AG20443 (cell line): ENCODE data around the gene AP4S1.
A peak's percentile ranks its signal among the peaks of the same experiment; 100 is the strongest.
"Not testable (repeated sequence)": the region's sequence is repeated elsewhere in the genome, so short reads cannot be mapped to it uniquely, and the experiment has no call there.

Experiments used
- DNase-seq: peaks from one replicate; pipeline ENCODE4 v3.0.0; 2012; ENCODE audit warnings: low spot score, mixed read lengths

Gene AP4S1, protein sequence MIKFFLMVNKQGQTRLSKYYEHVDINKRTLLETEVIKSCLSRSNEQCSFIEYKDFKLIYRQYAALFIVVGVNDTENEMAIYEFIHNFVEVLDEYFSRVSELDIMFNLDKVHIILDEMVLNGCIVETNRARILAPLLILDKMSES

GRCh38 chr14:31025367-31026076 is at the start of gene AP4S1:
TSS of gene AP4S1 (plus strand) at chr14:31025649. CDS start at chr14:31066197, 40,548 bp downstream.
- DNase-seq, result peak; percentile 45

DNA sequence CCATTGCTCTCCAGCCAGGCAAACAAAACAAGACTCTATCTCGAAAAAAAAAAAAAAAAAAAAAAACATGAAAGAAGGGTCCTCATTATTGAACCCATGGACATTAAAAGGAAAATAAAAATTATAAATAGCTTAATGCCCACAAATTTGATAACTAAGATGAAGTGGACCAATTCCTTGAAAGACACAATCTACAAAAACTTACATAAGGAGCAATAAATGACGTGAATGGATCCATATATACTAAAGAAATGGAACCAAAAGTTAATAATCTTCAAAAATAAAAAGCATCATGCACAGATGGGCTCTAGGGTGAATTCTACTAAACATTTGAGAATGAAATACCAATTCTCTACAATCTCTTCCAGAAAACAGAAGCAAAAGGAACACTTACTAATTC is 47.7 kb upstream of the AP4S1 start:
- no peak for DNase-seq

- DNase-seq, result peak; percentile 68
Observed at GRCh38 chr14:30980106-30980704, 45.2 kb upstream of the AP4S1 start.

GRCh38 chr14:30980980-30981379 is 44.5 kb upstream of the AP4S1 start:
- DNase-seq, result no peak

DNA sequence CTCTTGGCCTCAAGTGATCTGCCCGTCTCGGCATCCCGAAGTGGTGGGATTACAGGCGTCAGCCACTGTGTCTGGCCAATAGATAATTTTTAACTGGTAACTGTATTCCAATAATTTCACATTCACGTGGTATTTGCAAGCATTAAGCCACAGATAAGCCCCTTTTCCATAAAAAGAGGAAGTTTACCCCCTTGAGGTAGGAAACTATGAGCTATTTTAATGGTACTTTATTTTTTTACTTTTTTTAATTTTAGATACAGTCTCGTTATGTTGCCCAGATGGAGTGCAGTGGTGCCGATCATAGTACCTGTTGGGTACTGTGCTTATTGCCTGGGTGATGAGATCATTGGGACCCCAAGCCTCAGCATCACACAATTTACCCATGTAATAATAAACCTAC is 42.9 kb upstream of the AP4S1 start:
- no peak for DNase-seq

- no peak for DNase-seq
Observed at GRCh38 chr14:30983858-30984257, 41.6 kb upstream of the AP4S1 start.

GRCh38 chr14:30985796-30986195 is 39.7 kb upstream of the AP4S1 start:
- no peak for DNase-seq

DNA sequence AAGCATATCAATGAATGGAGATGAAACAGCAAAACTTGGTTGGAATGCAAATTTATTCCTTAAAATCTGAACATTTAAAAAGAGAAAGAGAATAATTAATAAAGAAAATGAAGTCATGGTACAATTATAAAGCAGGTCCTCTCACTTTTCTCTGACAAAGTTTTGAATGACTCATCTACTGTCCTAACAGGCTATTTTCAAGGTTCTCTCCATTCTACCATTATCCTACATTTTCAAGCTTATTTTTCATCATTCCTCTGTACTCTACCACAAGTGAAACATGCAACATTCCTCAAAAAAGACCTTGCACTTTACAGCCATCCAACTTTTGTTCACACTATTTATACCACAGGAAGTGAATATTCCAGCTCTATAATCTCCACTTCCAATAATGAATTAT is 36.9 kb upstream of the AP4S1 start:
- peak; percentile 20 for DNase-seq

DNA sequence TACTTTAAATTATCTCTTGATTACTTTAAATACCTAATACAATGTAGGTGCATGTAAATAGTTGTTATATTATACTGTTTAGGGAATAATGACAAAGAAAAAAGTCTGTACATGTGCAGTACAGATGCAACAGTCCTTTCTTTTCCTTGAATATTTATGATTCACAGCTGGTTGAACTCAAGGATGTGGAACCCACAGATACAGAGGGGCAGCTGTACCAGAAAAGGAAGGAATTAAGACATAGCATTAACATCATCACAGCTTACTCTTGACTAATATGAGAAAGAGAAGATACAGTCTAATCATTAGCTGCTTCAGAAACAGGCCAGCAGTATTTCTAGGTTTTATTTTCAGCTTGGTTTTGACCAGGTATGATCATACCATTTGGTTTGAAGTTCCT is 34.7 kb upstream of the AP4S1 start:
- no peak for DNase-seq

DNA sequence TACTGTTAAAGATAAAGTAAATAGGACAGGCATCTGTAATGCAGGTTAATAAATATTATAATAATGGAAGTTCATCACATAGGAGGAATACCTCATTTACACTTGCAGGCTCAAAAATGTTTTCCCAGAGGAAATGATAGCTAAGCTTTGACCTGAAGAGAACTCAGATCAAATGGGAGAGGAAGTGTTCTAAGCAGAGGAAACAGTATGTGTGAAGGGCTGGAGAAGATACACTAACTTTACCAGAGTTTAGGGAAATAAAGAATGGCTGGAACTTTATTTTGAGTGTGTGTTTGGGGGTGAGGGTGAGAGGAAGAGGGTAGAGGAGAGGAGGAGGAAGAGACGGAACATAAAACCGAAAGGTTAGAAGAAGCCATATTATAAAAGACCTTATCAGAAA is 34.0 kb upstream of the AP4S1 start:
- no peak for DNase-seq

DNA sequence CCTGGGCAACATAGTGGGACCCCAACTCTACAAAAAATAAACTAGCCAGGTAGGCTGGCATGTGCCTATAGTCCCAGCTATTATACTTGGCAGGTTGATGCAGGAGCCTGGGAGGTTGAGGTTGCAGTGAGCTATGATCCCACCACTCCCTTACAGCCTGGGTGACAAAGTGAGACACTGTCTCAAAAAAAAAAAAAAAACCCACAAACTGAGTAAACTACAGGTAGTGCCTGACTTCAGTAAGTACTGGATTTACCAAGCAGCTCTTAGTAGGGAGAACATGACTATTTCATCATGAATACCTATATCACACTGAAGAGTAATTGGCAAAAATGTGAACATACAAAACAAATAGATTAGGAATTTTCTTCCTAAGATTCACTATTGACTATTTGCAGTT is 32.4 kb upstream of the AP4S1 start:
- no peak for DNase-seq

DNA sequence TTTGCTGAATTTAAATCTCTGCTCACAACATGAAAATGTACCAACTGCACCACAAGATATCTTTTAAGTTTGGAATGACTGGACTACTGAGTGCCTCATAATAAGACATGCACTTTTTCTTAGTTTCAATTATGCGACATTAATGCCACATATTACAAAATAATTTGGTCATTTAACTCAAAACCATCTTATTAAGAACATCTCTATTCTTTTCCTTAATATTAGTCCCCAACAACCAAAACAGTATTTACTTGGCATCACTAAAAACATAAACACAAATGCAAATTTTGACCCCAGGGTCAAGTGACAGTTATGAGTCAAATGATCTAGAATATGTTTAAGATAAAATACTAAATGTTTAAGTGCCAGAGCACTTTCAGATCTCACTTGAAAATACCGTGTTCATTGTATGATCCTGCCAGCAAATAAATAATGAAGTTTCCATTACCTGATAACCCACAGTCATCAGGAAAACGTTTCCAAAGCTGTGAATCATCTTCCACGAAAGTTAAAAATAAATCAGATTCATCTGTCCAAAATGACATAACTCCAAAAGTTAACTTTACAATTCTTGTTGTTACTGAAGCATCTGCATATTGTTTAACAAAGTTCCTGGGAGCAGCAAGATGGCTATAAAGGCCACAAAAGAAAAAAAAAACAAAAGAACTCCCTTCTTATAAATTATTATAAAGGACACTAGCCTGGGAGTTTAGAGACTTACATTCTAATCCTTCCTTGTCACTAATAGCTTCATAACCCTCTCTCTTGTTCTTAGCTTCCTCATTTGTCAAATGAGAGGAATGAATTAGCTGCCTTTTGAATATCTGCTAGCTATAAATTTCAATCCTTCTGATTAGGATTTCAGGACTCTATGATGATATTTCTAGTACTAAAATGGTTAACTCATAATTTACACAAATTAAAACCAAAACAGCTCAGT is 30.5 kb upstream of the AP4S1 start:
- no peak for DNase-seq

- no peak for DNase-seq
Observed at GRCh38 chr14:30995689-30996088, 29.8 kb upstream of the AP4S1 start.

- no peak for DNase-seq
Observed at GRCh38 chr14:30996892-30997659, 28.4 kb upstream of the AP4S1 start.

- no peak for DNase-seq
Observed at GRCh38 chr14:30998100-30998706, 27.2 kb upstream of the AP4S1 start.

DNA sequence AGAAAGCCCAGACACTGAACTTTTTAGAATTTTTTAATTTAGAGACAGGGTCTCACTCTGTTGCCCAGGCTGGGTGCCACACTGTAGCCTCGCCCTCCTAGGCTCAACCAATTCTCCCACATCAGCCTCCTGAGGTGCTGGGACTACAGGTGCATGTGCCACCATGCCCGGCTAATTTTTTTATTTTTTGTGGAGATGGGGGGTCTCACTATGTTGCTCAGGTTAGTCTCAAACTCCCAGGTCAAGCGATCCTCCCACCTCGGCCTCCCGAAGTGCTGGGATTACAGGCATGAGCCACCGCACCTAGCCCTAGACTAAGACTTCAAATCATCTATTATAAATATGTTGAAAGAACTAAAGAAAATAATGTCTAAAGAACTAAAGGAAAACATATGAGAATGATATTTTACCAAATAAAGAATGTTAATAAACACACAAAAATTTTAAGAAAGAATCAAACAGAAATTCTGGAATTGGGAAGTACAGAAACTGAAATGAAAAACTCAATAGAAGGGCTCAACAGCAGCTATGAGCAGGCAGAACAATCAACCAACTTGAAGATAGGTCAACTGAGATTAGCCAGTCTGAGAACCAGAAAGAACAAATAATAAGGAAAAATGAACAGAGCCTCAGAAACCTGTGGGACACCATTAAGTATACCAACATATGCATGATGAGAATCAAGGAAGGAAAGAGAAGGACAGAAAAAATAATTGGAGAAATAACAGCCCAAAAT is 26.2 kb upstream of the AP4S1 start:
- DNase-seq, result no peak

DNA sequence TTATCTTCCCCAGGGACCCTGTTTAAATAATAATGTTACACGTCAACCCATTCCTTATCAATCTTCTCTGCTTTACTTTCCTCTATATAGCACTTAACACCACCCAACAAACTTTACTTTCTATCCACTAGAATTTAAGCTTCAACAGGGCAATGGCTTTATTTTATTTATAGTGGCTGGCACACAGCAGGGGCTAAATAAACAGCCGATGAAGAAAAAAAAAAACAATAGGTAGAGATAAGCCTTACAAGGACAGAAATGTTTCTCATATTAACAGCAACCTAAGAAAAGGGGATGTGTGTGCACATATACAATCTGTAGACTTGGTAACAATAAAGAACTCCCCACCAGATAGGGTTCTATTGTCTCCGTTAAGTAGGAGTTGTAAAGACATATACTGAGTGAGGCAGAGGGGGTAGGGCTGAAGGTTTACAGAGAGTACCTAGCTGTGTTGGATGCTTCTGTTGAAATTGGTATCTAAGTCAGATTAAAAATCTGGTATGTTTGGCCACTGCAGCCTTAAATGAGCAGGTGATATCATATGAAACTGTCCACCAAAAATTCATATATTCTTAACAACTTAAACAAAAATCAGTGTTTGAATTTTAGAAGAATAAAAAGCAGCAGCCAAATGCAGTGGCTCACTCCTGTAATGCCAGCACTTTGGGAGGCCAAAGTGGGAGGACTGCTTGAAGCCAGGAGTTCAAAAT is 24.7 kb upstream of the AP4S1 start:
- no peak for DNase-seq

DNA sequence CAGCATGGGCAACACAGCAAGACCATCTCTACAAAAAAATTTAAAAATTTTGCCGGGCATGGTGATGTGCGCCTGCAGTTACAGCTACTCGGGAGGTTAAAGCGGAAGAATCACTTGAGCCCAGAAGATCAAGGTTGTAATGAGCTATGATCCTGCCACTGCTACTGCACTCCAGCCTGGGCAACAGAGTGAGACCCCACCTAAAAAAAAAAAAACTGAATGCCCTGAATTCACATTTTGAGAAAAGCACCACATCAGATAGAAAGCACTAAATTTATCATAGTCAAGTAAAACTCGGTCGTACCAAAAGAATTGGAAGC is 24.1 kb upstream of the AP4S1 start:
- DNase-seq, result no peak

DNA sequence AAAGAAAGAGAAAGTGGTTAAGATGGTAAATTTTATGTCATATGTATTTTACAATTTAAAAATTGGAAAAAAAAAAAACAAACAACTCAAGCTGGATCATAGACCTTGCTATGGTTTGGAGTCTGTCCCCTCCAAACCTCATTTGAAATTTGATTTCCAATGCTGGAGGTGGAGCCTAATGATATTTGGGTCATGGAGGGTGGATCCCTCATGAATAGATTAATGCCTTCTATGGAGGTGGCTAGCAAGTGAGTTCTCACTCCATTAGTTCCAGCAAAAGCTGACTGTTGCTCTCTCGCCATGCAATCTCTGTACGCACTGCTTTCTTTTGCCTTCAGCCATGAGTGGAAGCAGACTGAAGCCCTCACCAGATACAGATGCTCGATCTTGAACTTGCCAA is 22.2 kb upstream of the AP4S1 start:
- no peak for DNase-seq

- not testable (repeated sequence) for DNase-seq
Observed at GRCh38 chr14:31004007-31004406, 21.4 kb upstream of the AP4S1 start.
